NCI-H128 (cell line): ENCODE data around the gene REEP3.
"Not testable (repeated sequence)": the region's sequence is repeated elsewhere in the genome, so short reads cannot be mapped to it uniquely, and the experiment has no call there.

Source experiments
- DNase-seq: peaks from one replicate; lab custom pipeline; 2025; ENCODE audit not compliant: unreplicated experiment; lab: John Stamatoyannopoulos, UW

REEP3 gene

GRCh38 chr10:63547628-63548360, 26.6 kb downstream of the REEP3 start:
- DNase-seq: no peak

- DNase-seq: no peak
Measured at GRCh38 chr10:63548860-63549259, 27.7 kb downstream of the REEP3 start.

DNA sequence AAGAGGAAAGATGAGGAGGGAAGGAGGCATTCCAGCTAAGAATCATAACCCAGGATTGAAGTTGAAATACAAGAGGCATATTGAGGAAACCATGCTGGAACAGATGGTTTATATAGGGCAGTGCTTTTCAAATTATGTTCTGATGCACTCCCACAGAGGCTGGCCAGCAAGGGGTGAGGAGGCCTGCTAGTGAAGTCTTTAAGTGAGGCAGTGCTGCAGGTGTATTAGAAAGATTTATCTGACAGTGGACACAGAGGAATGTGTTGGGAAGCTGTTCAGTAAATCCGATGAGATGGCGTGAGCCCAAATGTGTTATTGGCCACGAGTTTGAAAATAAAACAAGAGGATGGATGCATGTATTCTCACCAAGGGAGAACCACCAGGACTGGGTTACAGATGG, 28.6 kb downstream of the REEP3 start:
- no peak for DNase-seq

DNA sequence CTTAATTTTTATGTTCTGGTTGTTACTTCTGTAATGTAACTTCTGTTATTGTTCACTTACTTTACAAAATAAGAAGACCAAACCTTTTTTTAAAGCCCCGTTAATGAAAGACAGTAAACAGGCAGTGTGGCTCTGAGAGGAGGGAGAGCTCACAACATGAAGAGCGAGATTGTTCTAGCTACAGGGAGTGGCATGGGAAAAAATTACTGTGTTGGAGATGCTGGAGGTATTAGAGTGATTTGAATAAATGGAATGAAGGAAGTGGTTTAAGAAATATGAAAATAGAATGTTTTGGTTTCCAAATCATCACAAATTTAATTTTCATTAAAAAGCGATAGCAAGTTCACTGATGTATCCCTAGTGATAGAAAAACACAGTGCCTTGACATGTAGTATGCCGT, 31.8 kb downstream of the REEP3 start:
- no peak for DNase-seq

DNA sequence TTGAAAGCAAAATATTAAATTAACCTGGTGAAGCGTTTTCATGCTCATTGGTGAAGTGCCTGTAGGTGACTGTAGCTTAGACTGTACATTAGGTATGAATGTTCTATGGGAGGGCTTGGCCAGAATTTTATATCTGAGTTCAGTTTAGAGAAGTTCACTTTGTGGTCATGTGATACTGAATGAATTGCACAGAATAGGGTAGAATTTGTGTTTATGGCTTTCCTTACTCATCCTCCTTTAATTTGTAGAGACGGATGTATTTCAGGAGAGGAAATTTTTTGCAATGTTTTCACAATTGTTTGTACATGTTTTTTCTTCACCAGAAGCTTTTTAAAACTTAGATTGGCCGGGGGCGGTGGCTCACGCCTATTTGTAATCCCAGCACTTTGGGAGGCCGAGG, 32.3 kb downstream of the REEP3 start:
- DNase-seq: no peak

GRCh38 chr10:63554657-63555056, 33.5 kb downstream of the REEP3 start:
- no peak for DNase-seq

- DNase-seq: no peak
Measured at GRCh38 chr10:63555330-63555729, 34.1 kb downstream of the REEP3 start.

DNA sequence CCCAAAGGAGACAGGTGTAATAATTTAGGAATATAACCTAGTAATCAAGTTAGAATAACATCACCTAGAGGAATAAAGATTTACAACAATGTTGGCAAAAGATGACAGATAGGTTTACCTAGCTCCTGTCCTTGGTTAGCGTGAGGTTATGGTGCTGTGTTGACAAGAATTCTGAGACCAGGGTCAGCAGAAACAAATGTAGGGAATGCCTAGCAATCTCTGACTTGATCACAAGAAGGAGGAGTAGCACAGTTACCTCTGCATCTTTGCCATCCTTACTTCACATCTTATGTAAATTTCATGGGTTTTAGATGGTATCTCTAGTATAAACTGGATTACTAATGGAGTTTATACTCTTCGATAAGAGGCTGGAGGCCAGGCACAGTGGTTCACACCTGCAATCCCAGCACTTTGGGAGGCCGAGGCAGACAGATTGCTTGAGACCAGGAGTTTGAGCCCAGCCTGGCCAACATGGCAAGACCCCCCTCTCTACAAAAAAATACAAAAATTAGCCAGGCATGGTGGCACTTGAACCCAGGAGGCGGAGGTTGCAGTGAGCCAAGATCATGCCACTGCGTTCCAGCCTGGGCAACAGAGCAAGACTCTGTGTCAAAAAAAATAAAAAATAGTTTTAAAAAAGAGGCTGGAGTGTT, 37.1 kb downstream of the REEP3 start:
- DNase-seq: no peak

GRCh38 chr10:63561341-63561740, 40.1 kb downstream of the REEP3 start:
- no peak for DNase-seq

DNA sequence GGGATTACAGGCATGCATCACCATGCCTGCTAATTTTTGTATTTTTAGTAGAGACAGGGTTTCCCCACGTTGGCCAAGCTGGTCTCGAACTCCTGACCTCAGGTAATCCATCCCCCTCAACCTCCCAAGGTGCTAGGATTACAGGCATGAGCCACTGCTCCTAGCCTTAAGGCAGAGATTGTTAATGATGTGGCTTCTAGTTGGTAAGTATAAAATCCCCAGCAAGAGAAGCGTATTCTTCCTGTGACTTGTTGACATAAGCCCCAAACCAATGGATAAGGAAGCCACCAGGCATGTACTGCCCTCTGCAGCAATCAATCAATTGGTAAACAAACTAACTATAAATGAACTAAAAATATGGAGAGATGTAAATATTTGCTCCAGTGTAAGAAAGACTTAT, 41.2 kb downstream of the REEP3 start:
- DNase-seq: no peak

- no peak for DNase-seq
Measured at GRCh38 chr10:63562857-63563256, 41.7 kb downstream of the REEP3 start.

- no peak for DNase-seq
Measured at GRCh38 chr10:63563623-63564022, 42.4 kb downstream of the REEP3 start.

- DNase-seq: not testable (repeated sequence)
Measured at GRCh38 chr10:63564731-63565130, 43.5 kb downstream of the REEP3 start.

DNA sequence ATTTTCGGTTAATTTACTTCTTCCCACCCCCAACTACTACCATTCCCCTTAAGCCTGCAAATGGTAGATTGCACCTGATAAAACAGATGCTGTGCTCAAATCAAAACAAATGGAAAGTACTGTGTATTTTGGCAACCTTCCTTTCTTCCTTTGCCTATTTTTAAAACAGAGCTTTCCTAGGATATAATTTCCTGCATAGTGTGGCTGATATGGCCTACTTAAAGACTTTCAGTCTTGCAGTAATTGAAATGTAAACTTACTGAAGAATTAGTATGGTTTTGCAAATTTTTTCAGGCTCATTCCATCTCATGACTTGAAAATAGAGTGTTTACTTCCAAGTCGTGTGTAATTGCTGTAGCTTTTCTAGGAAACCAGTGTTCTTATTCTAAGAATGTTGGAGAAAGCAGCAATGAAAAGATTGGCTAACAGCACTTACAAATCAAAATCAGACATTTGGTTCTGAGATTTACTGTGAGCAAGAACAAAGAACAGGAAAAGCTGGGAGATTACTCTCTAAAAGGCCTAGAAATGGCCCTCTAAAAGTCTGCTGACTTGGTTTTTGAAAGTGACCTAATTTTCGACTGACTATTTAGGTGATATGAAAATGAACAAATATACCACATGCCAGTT, 52.0 kb downstream of the REEP3 start:
- no peak for DNase-seq

DNA sequence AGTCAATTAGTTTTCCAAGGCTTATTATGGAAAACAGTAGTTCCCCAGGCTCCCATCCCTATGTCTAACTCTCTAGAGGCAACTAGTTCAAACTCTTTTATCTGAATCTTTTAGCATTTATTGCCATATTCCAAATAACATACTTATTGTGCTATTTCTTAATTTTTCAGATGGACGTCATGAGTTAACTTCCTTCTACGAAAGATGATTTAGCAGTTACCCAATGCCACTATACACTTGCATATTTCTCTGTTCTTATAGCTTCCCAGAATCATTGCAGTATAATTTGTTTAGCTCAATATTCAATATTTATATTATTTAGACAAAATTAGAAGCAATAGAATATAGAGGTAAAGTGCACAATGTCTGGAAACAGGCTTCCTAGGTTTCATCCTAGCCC, 52.8 kb downstream of the REEP3 start:
- DNase-seq: no peak

DNA sequence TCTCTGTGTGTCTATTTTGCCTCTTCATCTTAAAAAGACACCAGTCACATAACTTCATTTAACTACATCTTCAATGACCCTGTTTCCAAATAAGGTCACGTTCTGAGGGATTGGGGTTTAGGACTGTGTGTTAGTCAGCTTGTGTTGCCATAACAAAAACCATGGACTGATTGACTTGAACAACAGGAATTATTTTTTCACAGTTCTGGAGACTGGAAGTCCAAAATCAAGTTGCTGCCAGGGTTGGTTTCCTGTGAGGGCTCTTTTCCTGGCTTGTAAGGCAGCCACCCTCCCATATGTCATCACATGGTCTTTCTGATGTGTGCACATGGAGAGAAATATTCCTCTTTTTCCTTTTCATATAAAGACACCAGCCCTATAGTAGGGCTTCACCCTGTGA, 55.3 kb downstream of the REEP3 start:
- no peak for DNase-seq

GRCh38 chr10:63578501-63578900, 57.3 kb downstream of the REEP3 start:
- DNase-seq: no peak

- no peak for DNase-seq
Measured at GRCh38 chr10:63579371-63580014, 58.3 kb downstream of the REEP3 start.

- DNase-seq: no peak
Measured at GRCh38 chr10:63582690-63583089, 61.5 kb downstream of the REEP3 start.

GRCh38 chr10:63583397-63583796, 62.2 kb downstream of the REEP3 start:
- DNase-seq: no peak

- DNase-seq: no peak
Measured at GRCh38 chr10:63583909-63584724, 62.9 kb downstream of the REEP3 start.
